Tibial nerve (tissue), 3 donors: ENCODE measurements around the gene RUVBL1.

ENCODE experiments used
- CTCF ChIP-seq, 5 experiments: fragments of 200-600 bp in 3 of 5; fragments of 450-650 bp in 2 of 5; sonication (generic) in 3 of 5; IDR thresholded peaks; one replicate each; pipeline ENCODE4 v1.5.1; 2016 to 2019; ENCODE audit warnings: antibody characterized with exemption in 5 of 5, mild to moderate bottlenecking in 3 of 5, moderate library complexity in 2 of 5
- POLR2A ChIP-seq, 2 donors: fragments of 450-650 bp; IDR thresholded peaks; one replicate each; pipeline ENCODE4 v1.6.1; 2017; ENCODE audit warnings: antibody characterized with exemption in 2 of 2, mild to moderate bottlenecking in 2 of 2, moderate library complexity in 2 of 2

- TF ChIP-seq POLR2A (IDR thresholded peaks at IDR 0.05) (no peak), CTCF (IDR thresholded peaks at IDR 0.05) (no peak)
These were observed 58.6 kb downstream of the RUVBL1 start for GRCh38 chr3:128064962-128065361.
